ENCODE results near the gene AKT1. TPM values are rescaled to one million over a fixed set of nuclear protein-coding genes. Genes with fewer than 3 reads are reported as not detected.

AKT1 gene
- total and polyA plus RNA-seq, 2 of the 13 experiments (the other 11 are each of a cell fraction or from before 2014, with no cell fraction given), result 96.2 to 116 TPM

DNA sequence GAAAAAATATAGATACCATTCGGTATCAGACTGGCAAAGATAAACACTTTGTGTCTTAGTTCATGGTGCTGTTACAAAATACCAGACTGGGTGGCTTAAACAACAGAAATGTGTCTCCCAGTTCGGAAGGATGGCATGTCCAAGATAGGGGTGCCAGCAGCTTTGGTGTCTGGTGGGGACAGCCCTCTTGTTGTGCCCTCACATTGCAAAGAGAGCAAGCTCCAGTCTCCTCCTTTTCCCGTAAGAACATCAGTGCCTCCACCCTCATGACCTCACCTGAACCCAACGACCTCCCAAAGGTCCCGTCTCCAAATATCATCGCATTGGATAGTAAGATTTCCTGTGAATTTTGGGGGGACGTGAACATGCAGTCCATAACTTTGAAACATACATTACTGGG is 17.7 kb upstream of the AKT1 start (continued):
- TF ChIP-seq, protein P1, sequence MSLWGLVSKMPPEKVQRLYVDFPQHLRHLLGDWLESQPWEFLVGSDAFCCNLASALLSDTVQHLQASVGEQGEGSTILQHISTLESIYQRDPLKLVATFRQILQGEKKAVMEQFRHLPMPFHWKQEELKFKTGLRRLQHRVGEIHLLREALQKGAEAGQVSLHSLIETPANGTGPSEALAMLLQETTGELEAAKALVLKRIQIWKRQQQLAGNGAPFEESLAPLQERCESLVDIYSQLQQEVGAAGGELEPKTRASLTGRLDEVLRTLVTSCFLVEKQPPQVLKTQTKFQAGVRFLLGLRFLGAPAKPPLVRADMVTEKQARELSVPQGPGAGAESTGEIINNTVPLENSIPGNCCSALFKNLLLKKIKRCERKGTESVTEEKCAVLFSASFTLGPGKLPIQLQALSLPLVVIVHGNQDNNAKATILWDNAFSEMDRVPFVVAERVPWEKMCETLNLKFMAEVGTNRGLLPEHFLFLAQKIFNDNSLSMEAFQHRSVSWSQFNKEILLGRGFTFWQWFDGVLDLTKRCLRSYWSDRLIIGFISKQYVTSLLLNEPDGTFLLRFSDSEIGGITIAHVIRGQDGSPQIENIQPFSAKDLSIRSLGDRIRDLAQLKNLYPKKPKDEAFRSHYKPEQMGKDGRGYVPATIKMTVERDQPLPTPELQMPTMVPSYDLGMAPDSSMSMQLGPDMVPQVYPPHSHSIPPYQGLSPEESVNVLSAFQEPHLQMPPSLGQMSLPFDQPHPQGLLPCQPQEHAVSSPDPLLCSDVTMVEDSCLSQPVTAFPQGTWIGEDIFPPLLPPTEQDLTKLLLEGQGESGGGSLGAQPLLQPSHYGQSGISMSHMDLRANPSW (CRISPR knock-in tag; IDR thresholded peaks at IDR 0.05; ENCODE audit: borderline replicate concordance), result no peak
- no peak for TF ChIP-seq ZNF530 (CRISPR knock-in tag; IDR thresholded peaks at IDR 0.05; ENCODE audit: low read depth)

DNA sequence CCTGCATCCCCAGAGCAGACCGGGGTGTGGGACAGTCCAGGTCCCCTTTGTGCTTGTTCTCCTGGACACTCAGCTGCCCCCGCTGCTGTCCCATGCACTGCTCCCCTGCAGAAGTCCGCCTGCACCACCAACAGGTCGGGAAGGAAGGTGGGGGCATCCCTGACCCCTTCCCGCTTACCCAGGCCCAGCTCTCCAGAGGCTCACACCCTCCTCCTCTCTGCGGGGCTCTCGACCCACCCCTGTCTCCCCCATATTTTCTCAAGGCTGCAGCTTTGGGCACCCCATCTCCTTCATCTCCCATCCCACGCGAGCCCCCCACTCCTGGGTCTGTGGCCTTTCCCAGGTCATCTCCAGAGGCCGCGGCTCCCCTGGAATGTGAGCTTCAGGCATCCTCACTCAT is 14.8 kb upstream of the AKT1 start:
- WGBS (ENCODE audit: low lambda C conversion rate), result 57% methylated on average over 6 of the region's 11 CpGs
- FAIRE-seq, result no peak
- H3K27ac ChIP-seq (ENCODE audit: extremely low read length, insufficient read depth, low read length), result no peak overlapping the region
- H3K4me1 ChIP-seq (ENCODE audit: insufficient read depth, low read length), result peaks cover 23% of the 10 kb centered on the region
- DNase-seq (ENCODE audit: low spot score), result no peak
- no peaks in the 10 kb centered on the region for H4K20me1 ChIP-seq (ENCODE audit: insufficient read depth, low read length)
- no peaks in the 10 kb centered on the region for H3K9me3 ChIP-seq (ENCODE audit: low read length)
- H3K36me3 ChIP-seq (replicated peaks in 1 of 2; ENCODE audit: control insufficient read depth in 1 of 2, insufficient read depth in 2 of 2, low read length in 2 of 2), result no peaks in the 10 kb centered on the region
- TF ChIP-seq KDM2A (CRISPR knock-in tag; IDR thresholded peaks at IDR 0.05; ENCODE audit: borderline replicate concordance, low read depth) (no peak), RBFOX2 (IDR thresholded peaks at IDR 0.05; ENCODE audit: low read depth, low read length) (no peak), POLR2G (IDR thresholded peaks at IDR 0.05; ENCODE audit: low read depth, low read length) (no peak)
- TF ChIP-seq, protein P2, sequence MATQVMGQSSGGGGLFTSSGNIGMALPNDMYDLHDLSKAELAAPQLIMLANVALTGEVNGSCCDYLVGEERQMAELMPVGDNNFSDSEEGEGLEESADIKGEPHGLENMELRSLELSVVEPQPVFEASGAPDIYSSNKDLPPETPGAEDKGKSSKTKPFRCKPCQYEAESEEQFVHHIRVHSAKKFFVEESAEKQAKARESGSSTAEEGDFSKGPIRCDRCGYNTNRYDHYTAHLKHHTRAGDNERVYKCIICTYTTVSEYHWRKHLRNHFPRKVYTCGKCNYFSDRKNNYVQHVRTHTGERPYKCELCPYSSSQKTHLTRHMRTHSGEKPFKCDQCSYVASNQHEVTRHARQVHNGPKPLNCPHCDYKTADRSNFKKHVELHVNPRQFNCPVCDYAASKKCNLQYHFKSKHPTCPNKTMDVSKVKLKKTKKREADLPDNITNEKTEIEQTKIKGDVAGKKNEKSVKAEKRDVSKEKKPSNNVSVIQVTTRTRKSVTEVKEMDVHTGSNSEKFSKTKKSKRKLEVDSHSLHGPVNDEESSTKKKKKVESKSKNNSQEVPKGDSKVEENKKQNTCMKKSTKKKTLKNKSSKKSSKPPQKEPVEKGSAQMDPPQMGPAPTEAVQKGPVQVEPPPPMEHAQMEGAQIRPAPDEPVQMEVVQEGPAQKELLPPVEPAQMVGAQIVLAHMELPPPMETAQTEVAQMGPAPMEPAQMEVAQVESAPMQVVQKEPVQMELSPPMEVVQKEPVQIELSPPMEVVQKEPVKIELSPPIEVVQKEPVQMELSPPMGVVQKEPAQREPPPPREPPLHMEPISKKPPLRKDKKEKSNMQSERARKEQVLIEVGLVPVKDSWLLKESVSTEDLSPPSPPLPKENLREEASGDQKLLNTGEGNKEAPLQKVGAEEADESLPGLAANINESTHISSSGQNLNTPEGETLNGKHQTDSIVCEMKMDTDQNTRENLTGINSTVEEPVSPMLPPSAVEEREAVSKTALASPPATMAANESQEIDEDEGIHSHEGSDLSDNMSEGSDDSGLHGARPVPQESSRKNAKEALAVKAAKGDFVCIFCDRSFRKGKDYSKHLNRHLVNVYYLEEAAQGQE (IDR thresholded peaks at IDR 0.05; ENCODE audit: borderline replicate concordance in 1 of 2, low read depth in 1 of 2, low read length in 2 of 2), result no peak
- in situ Hi-C loops (cut with HindIII; ENCODE audit: extremely low pct_ligation_motif_present, low pct_unique_long_range_greater_than_20kb), result no loop called here
- H3K4me3 ChIP-seq (replicated peaks in 1 of 3; ENCODE audit: insufficient read depth in 1 of 3, low read depth in 2 of 3, low read length in 3 of 3), result no peak overlapping the region
- no TSS peak for BruUV-seq (replicated peaks)
- H2AFZ ChIP-seq (ENCODE audit: low read length), result no peak overlapping the region
- intact Hi-C loops (cut with micrococcal nuclease; ENCODE audit: unreplicated experiment), result no loop called here
- no peak overlapping the region for H3K9ac ChIP-seq (ENCODE audit: insufficient read depth, low read depth, low read length)
- ChIA-PET CTCF (ENCODE audit: low intra/inter-chr PET ratio, low total read pairs) (no interaction called here), POLR2A (no interaction called here)
- ATAC-seq, result no peak
- H3K79me2 ChIP-seq (ENCODE audit: insufficient read depth, low read length), result no peaks in the 10 kb centered on the region
- H3K27me3 ChIP-seq (ENCODE audit: control insufficient read depth in 1 of 2, insufficient read depth in 2 of 2, low read length in 2 of 2), result no peaks in the 10 kb centered on the region
- no peak overlapping the region for H3K4me2 ChIP-seq (ENCODE audit: low read depth, low read length)
